Colon (tissue), 2 donors: ENCODE measurements around the gene TRPM3.
"Not testable (repeated sequence)": the region's sequence is repeated elsewhere in the genome, so short reads cannot be mapped to it uniquely, and the experiment has no call there.

Experiments
- FAIRE-seq: peaks from 2 replicates; lab custom pipeline; 2012; peaks lifted over from hg19 to GRCh38; lab: Jason Lieb, UNC
- donor health status: control.
- donor health status: control.

Gene TRPM3

GRCh38 chr9:70656281-70656680 is 465.1 kb downstream of the TRPM3 start:
- FAIRE-seq: no peak

GRCh38 chr9:70654144-70654543 is 467.3 kb downstream of the TRPM3 start:
- FAIRE-seq: no peak

GRCh38 chr9:70644627-70645026 is 476.8 kb downstream of the TRPM3 start:
- not testable (repeated sequence) for FAIRE-seq

- no peak for FAIRE-seq
Measured at GRCh38 chr9:70642341-70642740, 479.1 kb downstream of the TRPM3 start.

GRCh38 chr9:70641631-70642030 is 479.8 kb downstream of the TRPM3 start:
- no peak for FAIRE-seq

- FAIRE-seq: no peak
Measured at GRCh38 chr9:70641031-70641430, 480.4 kb downstream of the TRPM3 start.

GRCh38 chr9:70639853-70640814 is 481.3 kb downstream of the TRPM3 start:
- FAIRE-seq: no peak

GRCh38 chr9:70635790-70636189 is 485.6 kb downstream of the TRPM3 start:
- no peak for FAIRE-seq

GRCh38 chr9:70634696-70635095 is 486.7 kb downstream of the TRPM3 start:
- no peak for FAIRE-seq

GRCh38 chr9:70630971-70631370 is 490.4 kb downstream of the TRPM3 start:
- FAIRE-seq: no peak

GRCh38 chr9:70629080-70629685 is 492.2 kb downstream of the TRPM3 start:
- not testable (repeated sequence) for FAIRE-seq

GRCh38 chr9:70625078-70625477 is 496.3 kb downstream of the TRPM3 start:
- no peak for FAIRE-seq

GRCh38 chr9:70618784-70619183 is 502.6 kb downstream of the TRPM3 start:
- FAIRE-seq: no peak

GRCh38 chr9:70617033-70617828 is 504.2 kb downstream of the TRPM3 start:
- FAIRE-seq: no peak

- no peak for FAIRE-seq
Measured at GRCh38 chr9:70616228-70616990, 505.0 kb downstream of the TRPM3 start.

- no peak for FAIRE-seq
Measured at GRCh38 chr9:70615464-70616138, 505.8 kb downstream of the TRPM3 start.

GRCh38 chr9:70614786-70615463 is 506.5 kb downstream of the TRPM3 start:
- FAIRE-seq: no peak

- no peak for FAIRE-seq
Measured at GRCh38 chr9:70613024-70613768, 508.2 kb downstream of the TRPM3 start.

GRCh38 chr9:70610287-70610644 is 511.2 kb downstream of the TRPM3 start:
- FAIRE-seq: no peak
